Neuronal stem cell (in vitro differentiated cells): ENCODE results near the gene TLCD3B. TPM values are rescaled to one million over a fixed set of nuclear protein-coding genes. Genes with fewer than 3 reads are reported as not detected.

Source experiments
- DNase-seq: peaks from one replicate; pipeline ENCODE4 v3.0.0-alpha.2; 2013; ENCODE audit warnings: low spot score
- H2AFZ ChIP-seq: one replicate; pipeline ENCODE4 v1.6.1; 2013; ENCODE audit warnings: mild to moderate bottlenecking, low read length, inconsistent platforms
- H2AK5ac ChIP-seq: 2 replicates; pipeline ENCODE4 v1.6.1; 2013; ENCODE audit warnings: low read depth, mild to moderate bottlenecking, inconsistent platforms, low read length, moderate library complexity, mixed read lengths
- H2BK120ac ChIP-seq: 2 replicates; pipeline ENCODE4 v1.6.1; 2013; ENCODE audit warnings: low read depth, mild to moderate bottlenecking, inconsistent platforms, low read length, moderate library complexity, mixed read lengths
- H2BK12ac ChIP-seq: one replicate; pipeline ENCODE4 v1.6.1; 2013; ENCODE audit warnings: low read length, inconsistent platforms
- H2BK15ac ChIP-seq: 2 replicates; pipeline ENCODE4 v1.6.1; 2013; ENCODE audit warnings: mild to moderate bottlenecking, low read length, inconsistent platforms, mixed read lengths
- H2BK5ac ChIP-seq: one replicate; pipeline ENCODE4 v1.6.1; 2013; ENCODE audit warnings: inconsistent platforms, mild to moderate bottlenecking, low read length, moderate library complexity
- H3K14ac ChIP-seq: one replicate; pipeline ENCODE4 v1.6.1; 2013; ENCODE audit warnings: low read length, inconsistent platforms
- H3K18ac ChIP-seq: 2 replicates; pipeline ENCODE4 v1.6.1; 2013; ENCODE audit warnings: low read length, inconsistent platforms
- H3K23ac ChIP-seq: 2 replicates; pipeline ENCODE4 v1.6.1; 2013; ENCODE audit warnings: low read depth, mild to moderate bottlenecking, mixed read lengths, low read length, inconsistent platforms; ENCODE audit not compliant: poor library complexity
- H3K27ac ChIP-seq: replicated peaks from 3 replicates; pipeline ENCODE4 v1.5.1; 2013; ENCODE audit warnings: low read length, inconsistent platforms
- H3K27me3 ChIP-seq, 3 experiments: 2 replicates each; pipeline ENCODE4 v1.6.1; 2013; ENCODE audit warnings: low read length in 3 of 3, mild to moderate bottlenecking in 2 of 3, inconsistent platforms in 1 of 3, low read depth in 1 of 3, mixed read lengths in 1 of 3, moderate library complexity in 1 of 3; ENCODE audit not compliant: control insufficient read depth in 3 of 3, insufficient read depth in 3 of 3
- H3K36me3 ChIP-seq, 2 donors: replicated peaks in 1 of 2; 2 replicates each; pipeline ENCODE4 v1.6.1; 2013; ENCODE audit warnings: low read length in 2 of 2; ENCODE audit not compliant: control insufficient read depth in 2 of 2, insufficient read depth in 2 of 2
- H3K4ac ChIP-seq: 2 replicates; pipeline ENCODE4 v1.6.1; 2013; ENCODE audit warnings: inconsistent platforms, mild to moderate bottlenecking, low read length, moderate library complexity
- H3K4me1 ChIP-seq, 2 donors: 1 replicate in 1 of 2; 2 replicates in 1 of 2; pipeline ENCODE4 v1.6.1; 2013; ENCODE audit warnings: low read length in 2 of 2, low read depth in 1 of 2; ENCODE audit not compliant: control insufficient read depth in 2 of 2, insufficient read depth in 1 of 2
- H3K4me2 ChIP-seq: one replicate; pipeline ENCODE4 v1.6.1; 2013; ENCODE audit warnings: mild to moderate bottlenecking, low read length, inconsistent platforms; ENCODE audit not compliant: insufficient read depth, poor library complexity, severe bottlenecking
- H3K4me3 ChIP-seq, 2 donors: 2 replicates each; pipeline ENCODE4 v1.5.1; 2013; ENCODE audit warnings: low read length in 2 of 2, mild to moderate bottlenecking in 2 of 2, inconsistent platforms in 1 of 2, moderate library complexity in 1 of 2
- H3K79me1 ChIP-seq: one replicate; pipeline ENCODE4 v1.6.1; 2013; ENCODE audit warnings: low read depth, mild to moderate bottlenecking, inconsistent platforms, low read length, moderate library complexity
- H3K9ac ChIP-seq: one replicate; pipeline ENCODE4 v1.6.1; 2013; ENCODE audit warnings: mild to moderate bottlenecking, low read depth, low read length, inconsistent platforms; ENCODE audit not compliant: poor library complexity
- H3K9me3 ChIP-seq, 2 donors: replicated peaks in 1 of 2; 2 replicates each; pipeline versions ENCODE3 to v1.6.1; 2013; ENCODE audit warnings: low read length in 2 of 2, mild to moderate bottlenecking in 2 of 2, inconsistent platforms in 1 of 2, low read depth in 1 of 2, mixed read lengths in 1 of 2, moderate library complexity in 1 of 2; ENCODE audit not compliant: control insufficient read depth in 2 of 2, insufficient read depth in 1 of 2
- H4K8ac ChIP-seq: one replicate; pipeline ENCODE4 v1.6.1; 2013; ENCODE audit warnings: low read depth, mild to moderate bottlenecking, inconsistent platforms, low read length, moderate library complexity
- H4K91ac ChIP-seq: one replicate; pipeline ENCODE4 v1.6.1; 2013; ENCODE audit warnings: low read length, low read depth, mild to moderate bottlenecking, inconsistent platforms; ENCODE audit not compliant: poor library complexity
- WGBS, 2 donors: extraction: QIAGEN DNeasy Blood & Tissue Kit; methylation state at CpG; one replicate each; pipeline ENCODE4 v1.1.7; 2013; ENCODE audit warnings: missing lambda C conversion rate in 2 of 2, mixed read lengths in 1 of 2; ENCODE audit not compliant: insufficient read length in 2 of 2, insufficient replicate concordance in 1 of 2; ENCODE audit errors: extremely low coverage in 2 of 2; 5-methylcytosine and 5-hydroxymethylcytosine counted together
- polyA plus RNA-seq, 2 experiments: library from polyadenylated mRNA; stranded (reverse); fragments of 200-250 nt; gene quantifications; one replicate each; pipeline ENCODE4 v1.2.3, GENCODE V29; 2013

Gene TLCD3B, protein sequence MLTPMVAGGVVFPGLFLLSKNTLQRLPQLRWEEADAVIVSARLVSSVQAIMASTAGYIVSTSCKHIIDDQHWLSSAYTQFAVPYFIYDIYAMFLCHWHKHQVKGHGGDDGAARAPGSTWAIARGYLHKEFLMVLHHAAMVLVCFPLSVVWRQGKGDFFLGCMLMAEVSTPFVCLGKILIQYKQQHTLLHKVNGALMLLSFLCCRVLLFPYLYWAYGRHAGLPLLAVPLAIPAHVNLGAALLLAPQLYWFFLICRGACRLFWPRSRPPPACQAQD
- polyA plus RNA-seq (2013, experiment 1 of 2): 23.0 TPM
- polyA plus RNA-seq (2013, experiment 2 of 2): 22.5 TPM

DNA sequence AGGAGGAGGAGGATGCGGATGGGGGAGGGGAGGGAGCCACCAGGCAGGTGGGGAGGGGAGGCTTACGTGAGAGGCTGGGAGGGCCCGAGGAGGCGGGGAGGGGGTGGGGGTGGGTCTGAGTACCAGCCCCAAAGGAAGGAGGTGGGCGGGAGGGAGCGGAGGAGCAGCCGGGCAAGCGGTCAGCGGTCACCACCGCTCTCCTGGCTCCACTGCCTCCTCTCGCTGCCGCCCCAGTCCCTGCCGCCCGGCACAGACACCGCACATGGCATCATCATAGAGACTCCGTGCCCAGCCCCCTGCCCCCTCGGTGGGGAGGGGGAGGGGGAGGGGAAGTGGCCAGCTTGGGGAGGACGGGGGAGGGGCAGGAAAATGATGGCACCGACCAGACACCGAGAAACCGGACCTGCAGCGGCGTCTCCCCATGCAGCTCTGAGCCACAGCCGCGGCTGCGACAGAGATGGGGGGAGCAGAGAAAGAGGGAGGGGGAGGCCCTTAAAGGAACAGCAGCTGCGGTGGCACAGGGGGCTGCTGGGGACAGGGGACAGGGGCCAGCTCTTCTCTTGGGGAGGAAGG is at the start of gene TLCD3B:
Gene TLCD3B (minus strand): TSS at position 431 of the 573 bp plus-strand sequence. CDS start 744 bp downstream, outside the sequence.
- peaks cover 0 to 4% of the 10 kb centered on the region in 2 donors for H3K36me3 ChIP-seq
- peak within 1 kb of the TSS; percentile 76 for H3K23ac ChIP-seq
- H2AFZ ChIP-seq: peak within 1 kb of the TSS; percentile 94
- H3K18ac ChIP-seq: peak within 1 kb of the TSS; percentile 94
- peak within 1 kb of the TSS; percentile 91 for H2AK5ac ChIP-seq
- DNase-seq: peak; percentile 42
- H3K4me2 ChIP-seq: peak within 1 kb of the TSS; percentile 82
- peak within 1 kb of the TSS; percentile 49 for H3K14ac ChIP-seq
- WGBS, 2 donors: no CpG with 5 or more reads among the region's 27 CpGs
- H3K9me3 ChIP-seq: no peaks in the 10 kb centered on the region
- H3K4me3 ChIP-seq: peak within 1 kb of the TSS; percentile 45 to 78
- H4K91ac ChIP-seq: no peak within 1 kb of the TSS
- peak within 1 kb of the TSS; percentile 51 for H2BK12ac ChIP-seq
- no peak within 1 kb of the TSS for H2BK120ac ChIP-seq
- H3K27ac ChIP-seq: no peak within 1 kb of the TSS
- H2BK5ac ChIP-seq: peak within 1 kb of the TSS; percentile 54
- H3K79me1 ChIP-seq: peaks cover 2% of the 10 kb centered on the region
- H3K4me1 ChIP-seq: peaks cover 12 to 25% of the 10 kb centered on the region in 2 donors
- peak within 1 kb of the TSS; percentile 84 for H2BK15ac ChIP-seq
- H3K27me3 ChIP-seq: peaks cover 0 to 19% (median 2%) of the 10 kb centered on the region in 3 experiments
- H3K9ac ChIP-seq: peak within 1 kb of the TSS; percentile 75
- peak within 1 kb of the TSS; percentile 13 for H3K4ac ChIP-seq
- H4K8ac ChIP-seq: no peak within 1 kb of the TSS

GRCh38 chr16:30079480-30079879 is 48.4 kb upstream of the TLCD3B start:
- DNase-seq: no peak
- no peak overlapping the region for H3K27ac ChIP-seq
- H2BK15ac ChIP-seq: no peak overlapping the region
- H2BK120ac ChIP-seq: no peak overlapping the region
- peaks cover 52 to 73% of the 10 kb centered on the region in 2 donors for H3K36me3 ChIP-seq
- H2BK12ac ChIP-seq: no peak overlapping the region
- H3K18ac ChIP-seq: no peak overlapping the region
- no peak overlapping the region for H3K23ac ChIP-seq
- H3K4me1 ChIP-seq: peaks cover 4 to 6% of the 10 kb centered on the region in 2 donors
- no peak overlapping the region for H2AK5ac ChIP-seq
- H2AFZ ChIP-seq: no peak overlapping the region
- no peak overlapping the region for H3K4me2 ChIP-seq
- H3K27me3 ChIP-seq: peaks cover 0 to 2% (median 0%) of the 10 kb centered on the region in 3 experiments
- H3K4me3 ChIP-seq: no peak overlapping the region
- H2BK5ac ChIP-seq: no peak overlapping the region
- no peak overlapping the region for H3K4ac ChIP-seq
- no CpG with 5 or more reads among the region's 7 CpGs for WGBS, 2 donors
- no peak overlapping the region for H3K14ac ChIP-seq
- H4K91ac ChIP-seq: no peak overlapping the region
- H4K8ac ChIP-seq: no peak overlapping the region
- H3K9ac ChIP-seq: no peak overlapping the region
- no peaks in the 10 kb centered on the region for H3K9me3 ChIP-seq
- peaks cover 19% of the 10 kb centered on the region for H3K79me1 ChIP-seq

DNA sequence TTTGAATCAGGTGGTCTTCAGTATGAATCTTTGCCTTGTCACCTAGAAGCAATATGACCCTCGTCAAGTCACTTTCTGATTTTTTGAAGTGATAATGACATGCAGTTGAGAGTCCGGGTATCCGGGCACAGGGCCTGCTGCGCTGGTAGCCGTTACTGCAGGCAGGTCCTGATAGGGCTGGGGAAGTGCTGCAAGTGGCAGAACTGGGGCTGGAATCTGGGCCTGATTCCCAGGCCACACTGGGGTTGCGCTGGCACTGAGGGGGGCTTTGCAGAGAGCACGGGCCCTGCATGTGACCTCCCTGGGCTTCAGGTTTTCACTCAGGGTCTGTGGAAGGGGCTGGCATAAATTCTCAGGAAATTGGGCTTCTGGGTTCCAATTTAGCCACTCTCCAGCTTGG is 47.7 kb upstream of the TLCD3B start:
- Histone ChIP-seq H4K91ac (no peak overlapping the region), H3K4me2 (no peak overlapping the region), H2AFZ (no peak overlapping the region), H2BK5ac (no peak overlapping the region), H3K27me3 (peaks cover 0 to 2% (median 0%) of the 10 kb centered on the region in 3 experiments), H3K4me3 (no peak overlapping the region), H3K9ac (no peak overlapping the region), H3K36me3 (peaks cover 45 to 65% of the 10 kb centered on the region in 2 donors), H3K27ac (no peak overlapping the region), H2BK12ac (no peak overlapping the region), H2AK5ac (no peak overlapping the region), H3K79me1 (peaks cover 19% of the 10 kb centered on the region), H3K18ac (no peak overlapping the region), H2BK15ac (no peak overlapping the region), H3K23ac (no peak overlapping the region), H3K9me3 (no peaks in the 10 kb centered on the region), H3K4ac (no peak overlapping the region), H3K4me1 (peaks cover 4 to 6% of the 10 kb centered on the region in 2 donors), H4K8ac (no peak overlapping the region), H2BK120ac (no peak overlapping the region), H3K14ac (no peak overlapping the region)
- no peak for DNase-seq
- no CpG with 5 or more reads among the region's 7 CpGs for WGBS, 2 donors

- Histone ChIP-seq H3K23ac (no peak overlapping the region), H2BK120ac (no peak overlapping the region), H3K27me3 (peaks cover 0 to 2% (median 0%) of the 10 kb centered on the region in 3 experiments), H2BK15ac (no peak overlapping the region), H3K79me1 (peaks cover 19% of the 10 kb centered on the region), H3K27ac (no peak overlapping the region), H3K14ac (no peak overlapping the region), H4K8ac (no peak overlapping the region), H2AFZ (no peak overlapping the region), H3K4me1 (peaks cover 4 to 6% of the 10 kb centered on the region in 2 donors), H3K9me3 (no peaks in the 10 kb centered on the region), H3K36me3 (peaks cover 34 to 58% of the 10 kb centered on the region in 2 donors), H3K18ac (no peak overlapping the region), H4K91ac (no peak overlapping the region), H3K4ac (no peak overlapping the region), H3K9ac (no peak overlapping the region), H3K4me2 (no peak overlapping the region), H3K4me3 (peak overlapping the region in 1 of 2 donors; percentile 13), H2AK5ac (no peak overlapping the region), H2BK12ac (no peak overlapping the region), H2BK5ac (no peak overlapping the region)
- WGBS, 2 donors: no CpG with 5 or more reads among the region's 6 CpGs
- no peak for DNase-seq
Observed at GRCh38 chr16:30077656-30078055, 46.6 kb upstream of the TLCD3B start.
